GM23248 (cell line): ENCODE measurements around the gene CDKAL1. TPM values are rescaled to one million over a fixed set of nuclear protein-coding genes. Genes with fewer than 3 reads are reported as not detected.
"Not testable (repeated sequence)": the region's sequence is repeated elsewhere in the genome, so short reads cannot be mapped to it uniquely, and the experiment has no call there.

ENCODE experiments used
- DNase-seq: peaks from one replicate; pipeline ENCODE4 v3.0.0-alpha.2; 2015
- H2AFZ ChIP-seq: fragments of 200-600 bp; sonication (generic); 2 replicates; pipeline ENCODE4 v1.6.1; 2016; ENCODE audit warnings: antibody characterized with exemption
- H3F3A ChIP-seq: fragments of 200-600 bp; sonication (generic); 2 replicates; pipeline ENCODE4 v1.6.1; 2016; ENCODE audit warnings: mild to moderate bottlenecking, antibody characterized with exemption, mixed run types; ENCODE audit not compliant: insufficient read depth
- H3K27ac ChIP-seq: fragments of 200-600 bp; sonication (generic); 2 replicates; pipeline ENCODE4 v1.5.1; 2016; ENCODE audit warnings: mild to moderate bottlenecking
- H3K27me3 ChIP-seq: fragments of 200-600 bp; sonication (generic); replicated peaks from 2 replicates; pipeline ENCODE4 v1.6.1; 2016; ENCODE audit warnings: mild to moderate bottlenecking; ENCODE audit not compliant: insufficient read depth
- H3K36me3 ChIP-seq: fragments of 200-600 bp; sonication (generic); 2 replicates; pipeline ENCODE4 v1.6.1; 2016; ENCODE audit warnings: low read depth, mild to moderate bottlenecking
- H3K4me1 ChIP-seq: fragments of 200-600 bp; sonication (generic); 2 replicates; pipeline ENCODE4 v1.6.1; 2016; ENCODE audit warnings: mild to moderate bottlenecking; ENCODE audit not compliant: insufficient read depth
- H3K4me2 ChIP-seq: fragments of 200-600 bp; sonication (generic); one replicate; pipeline ENCODE4 v1.6.1; 2016; ENCODE audit warnings: mild to moderate bottlenecking; ENCODE audit not compliant: unreplicated experiment
- H3K4me3 ChIP-seq: fragments of 200-600 bp; sonication (generic); 2 replicates; pipeline ENCODE4 v1.5.1; 2016; ENCODE audit warnings: mild to moderate bottlenecking
- H3K79me2 ChIP-seq: fragments of 200-600 bp; sonication (generic); 2 replicates; pipeline ENCODE4 v1.6.1; 2016; ENCODE audit warnings: mild to moderate bottlenecking; ENCODE audit not compliant: insufficient read depth
- H3K9ac ChIP-seq: fragments of 200-600 bp; sonication (generic); 2 replicates; pipeline ENCODE4 v1.6.1; 2016; ENCODE audit warnings: mild to moderate bottlenecking
- H3K9me2 ChIP-seq: fragments of 200-600 bp; sonication (generic); 2 replicates; pipeline ENCODE4 v1.6.1; 2016; ENCODE audit warnings: mixed run types, mild to moderate bottlenecking, moderate library complexity; ENCODE audit not compliant: insufficient read depth
- H3K9me3 ChIP-seq: fragments of 200-600 bp; sonication (generic); one replicate; pipeline ENCODE4 v1.6.1; 2017; ENCODE audit warnings: low read depth
- H4K20me1 ChIP-seq: fragments of 200-600 bp; sonication (generic); 2 replicates; pipeline ENCODE4 v1.6.0; 2016; ENCODE audit not compliant: insufficient read depth
- EZH2 ChIP-seq: fragments of 200-600 bp; sonication (generic); IDR thresholded peaks from 2 replicates; pipeline ENCODE4 v1.6.1; 2018; ENCODE audit warnings: antibody characterized with exemption, mild to moderate bottlenecking; ENCODE audit not compliant: insufficient read depth, poor library complexity, severe bottlenecking
- EZH2phosphoT487 ChIP-seq: fragments of 200-600 bp; sonication (generic); IDR thresholded peaks from 2 replicates; pipeline ENCODE4 v1.6.1; 2018; ENCODE audit warnings: antibody characterized with exemption, moderate library complexity, mild to moderate bottlenecking, low read depth; ENCODE audit not compliant: insufficient read depth
- WGBS, 2 experiments: methylation state at CpG; one replicate each; pipeline ENCODE4 v1.1.6; 2015 to 2017; ENCODE audit warnings: low lambda C conversion rate in 2 of 2, low coverage in 1 of 2; ENCODE audit errors: missing lambda C conversion rate in 2 of 2; 5-methylcytosine and 5-hydroxymethylcytosine counted together
- in situ Hi-C: fragments of 300-500 bp; cut with MboI; formaldehyde crosslinking; loops from 2 replicates; pipeline ENCODE4 v1.15.0; 2020
- polyA plus RNA-seq: library from polyadenylated mRNA; unstranded; fragments of >200 nt; fragmentation: Nextera tagmentation; extraction: Ambion mirVana; gene quantifications from 2 replicates; pipeline ENCODE4 v1.2.1, GENCODE V29; 2016
- total RNA-seq: library from RNA; depleted of rRNA; stranded (reverse); fragments of >200 nt; shearing (Covaris generic); gene quantifications from 2 replicates; pipeline ENCODE4 v1.2.3, GENCODE V29; 2014

The CDKAL1 gene
- total and polyA plus RNA-seq, 2 experiments from 2014 or later: 7.5 to 10.8 TPM

- H3F3A ChIP-seq: no peaks in the 10 kb centered on the region
- TF ChIP-seq EZH2 (no peak), EZH2phosphoT487 (no peak)
- WGBS, 2 experiments: 97% methylated on average over 7 of the region's 7 CpGs
- H3K9me3 ChIP-seq: no peaks in the 10 kb centered on the region
- no peak overlapping the region for H3K27ac ChIP-seq
- in situ Hi-C loops: no loop called here
- no peaks in the 10 kb centered on the region for H3K27me3 ChIP-seq
- H3K36me3 ChIP-seq: no peaks in the 10 kb centered on the region
- DNase-seq: no peak
- no peaks in the 10 kb centered on the region for H3K79me2 ChIP-seq
- no peak overlapping the region for H2AFZ ChIP-seq
- H3K4me2 ChIP-seq: no peak overlapping the region
- H3K4me3 ChIP-seq: no peak overlapping the region
- H4K20me1 ChIP-seq: no peaks in the 10 kb centered on the region
- H3K4me1 ChIP-seq: no peaks in the 10 kb centered on the region
- no peak overlapping the region for H3K9ac ChIP-seq
- H3K9me2 ChIP-seq: no peaks in the 10 kb centered on the region
These were observed 285.6 kb downstream of the CDKAL1 start for GRCh38 chr6:20819774-20820400.

GRCh38 chr6:20826378-20826777 is 292.1 kb downstream of the CDKAL1 start:
- no peaks in the 10 kb centered on the region for H3K36me3 ChIP-seq
- in situ Hi-C loops: no loop called here
- H2AFZ ChIP-seq: no peak overlapping the region

GRCh38 chr6:20827798-20828197 is 293.5 kb downstream of the CDKAL1 start:
- H3K9ac ChIP-seq: peak overlapping the region; percentile 41; the same call in 1 of the 2 replicates
- peak overlapping the region; percentile 44 for H3K4me2 ChIP-seq
- H3K9me2 ChIP-seq: no peaks in the 10 kb centered on the region
- H3F3A ChIP-seq: peaks cover 23% of the 10 kb centered on the region
- no peaks in the 10 kb centered on the region for H4K20me1 ChIP-seq
- no peak for TF ChIP-seq EZH2
- TF ChIP-seq EZH2phosphoT487: peak; percentile 96
- DNase-seq: peak; percentile 77
- H3K27ac ChIP-seq: peak overlapping the region; percentile 57
- H3K4me1 ChIP-seq: peaks cover 30% of the 10 kb centered on the region
- no peaks in the 10 kb centered on the region for H3K79me2 ChIP-seq
- H3K4me3 ChIP-seq: 0 out of 2 replicates have a peak overlapping the region, but pooled peaks have one; percentile 25
- H3K9me3 ChIP-seq: no peaks in the 10 kb centered on the region
- 0 to 3% methylated on average over 1 of the region's 1 CpG for WGBS, 2 experiments
- no peaks in the 10 kb centered on the region for H3K27me3 ChIP-seq
- in situ Hi-C loops: no loop called here
- H3K36me3 ChIP-seq: no peaks in the 10 kb centered on the region
- H2AFZ ChIP-seq: no peak overlapping the region

More at GRCh38 chr6:20826378-20826777, 292.1 kb downstream of the CDKAL1 start:
- no peaks in the 10 kb centered on the region for H3K79me2 ChIP-seq
- H4K20me1 ChIP-seq: no peaks in the 10 kb centered on the region
- H3K9me3 ChIP-seq: no peaks in the 10 kb centered on the region
- no peaks in the 10 kb centered on the region for H3K27me3 ChIP-seq
- no peak overlapping the region for H3K4me3 ChIP-seq
- 4 to 5% methylated on average over 6 of the region's 6 CpGs for WGBS, 2 experiments
- H3K27ac ChIP-seq: peak overlapping the region; percentile 57; the same call in 1 of the 2 replicates
- peak overlapping the region; percentile 47 for H3K9ac ChIP-seq
- H3K9me2 ChIP-seq: no peaks in the 10 kb centered on the region
- peaks cover 30% of the 10 kb centered on the region for H3K4me1 ChIP-seq
- peaks cover 23% of the 10 kb centered on the region for H3F3A ChIP-seq
- peak; percentile 77 for DNase-seq
- TF ChIP-seq EZH2 (no peak), EZH2phosphoT487 (no peak)
- H3K4me2 ChIP-seq: peak overlapping the region; percentile 48

- TF ChIP-seq EZH2 (no peak), EZH2phosphoT487 (no peak)
- Histone ChIP-seq H2AFZ (no peak overlapping the region), H3K9ac (no peak overlapping the region), H3K9me3 (no peaks in the 10 kb centered on the region), H3K36me3 (no peaks in the 10 kb centered on the region), H3F3A (peaks cover 23% of the 10 kb centered on the region), H3K4me1 (peaks cover 31% of the 10 kb centered on the region), H3K27ac (no peak overlapping the region), H4K20me1 (no peaks in the 10 kb centered on the region), H3K79me2 (no peaks in the 10 kb centered on the region), H3K4me2 (no peak overlapping the region), H3K4me3 (no peak overlapping the region), H3K27me3 (no peaks in the 10 kb centered on the region), H3K9me2 (no peaks in the 10 kb centered on the region)
- no peak for DNase-seq
- in situ Hi-C loops: no loop called here
- 96% methylated on average over 1 of the region's 1 CpG for WGBS, 2 experiments
These were observed 296.3 kb downstream of the CDKAL1 start for GRCh38 chr6:20830576-20830975.

- H3K27me3 ChIP-seq, H3K4me3 ChIP-seq, H3K27ac ChIP-seq, H3K4me2 ChIP-seq, H3K36me3 ChIP-seq, H4K20me1 ChIP-seq, DNase-seq, in situ Hi-C loops, H3K9me2 ChIP-seq, H2AFZ ChIP-seq, H3K79me2 ChIP-seq, H3K9me3 ChIP-seq, H3K9ac ChIP-seq: not testable (repeated sequence)
- Histone ChIP-seq H3K4me1 (peaks cover 24% of the 10 kb centered on the region), H3F3A (peaks cover 20% of the 10 kb centered on the region)
- WGBS, 2 experiments: 95 to 99% methylated on average over 7 of the region's 7 CpGs
These were observed 297.0 kb downstream of the CDKAL1 start for GRCh38 chr6:20831251-20831650.
